A549 treated with RU486 at 1 μM for 4 hours (cell line): ENCODE measurements around the gene TTC32. TPM values are rescaled to one million over a fixed set of nuclear protein-coding genes. Genes with fewer than 3 reads are reported as not detected.

ENCODE experiments used
- total RNA-seq: library from RNA; stranded (reverse); fragments of 200-300 nt; extraction: Qiagen RNA extraction; gene quantifications from 5 replicates; pipeline ENCODE4 v1.2.3, GENCODE V29; 2022; ENCODE audit warnings: low read depth

The TTC32 gene
- 7.0 to 15.6 TPM (median 12.8 TPM) in 5 replicates for total RNA-seq

GRCh38 chr2:19901442-19902215, at the start of gene TTC32:
TTC32 (minus strand) TSS chr2:19901983; CDS start chr2:19901854, 129 bp downstream.

Other genes starting within 250 kb of the TTC32 start
- 11.6 to 19.0 TPM (median 15.0 TPM) in 5 replicates for gene WDR35, start 88.1 kb upstream of the TTC32 start, total RNA-seq
- 9.0 to 15.5 TPM (median 13.7 TPM) in 5 replicates for gene MATN3, start 110.7 kb upstream of the TTC32 start, total RNA-seq
- gene LAPTM4A, start 149.6 kb upstream of the TTC32 start, total RNA-seq: 139 to 293 TPM (median 283 TPM) in 5 replicates